Measurements from ENCODE around the gene MC1R.

DNA sequence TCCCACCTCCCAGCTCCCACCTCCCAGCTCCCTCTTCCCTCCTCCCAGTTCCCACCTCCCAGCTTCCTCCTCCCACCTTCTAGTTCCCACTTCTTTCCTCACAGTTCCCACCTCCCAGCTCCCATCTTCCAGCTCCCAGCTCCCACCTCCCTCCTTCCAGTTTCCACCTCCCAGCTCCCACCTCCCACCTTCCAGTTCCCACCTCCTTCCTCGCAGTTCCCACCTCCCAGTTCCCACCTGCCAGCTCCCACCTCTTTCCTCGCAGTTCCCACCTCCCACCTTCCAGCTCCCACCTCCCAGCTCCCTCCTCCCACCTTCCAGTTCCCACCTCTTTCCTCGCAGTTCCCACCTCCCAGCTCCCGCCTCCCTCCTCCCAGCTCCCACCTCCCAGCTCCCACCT lies 10.4 kb upstream of the MC1R start:
- TF ChIP-seq POLR2AphosphoS5 (IDR thresholded peaks at IDR 0.05) (no peak), CTCF (IDR thresholded peaks at IDR 0.05) (no peak)
